CD4-positive, alpha-beta T cell (primary cell): ENCODE results near the gene ARMH3. TPM values are rescaled to one million over a fixed set of nuclear protein-coding genes. Genes with fewer than 3 reads are reported as not detected.
A peak's percentile ranks its signal among the peaks of the same experiment; 100 is the strongest.

Experiments
- ATAC-seq: fragments of 200-7000 bp; cut with Tn5 transposase; one replicate; pipeline ENCODE4 v1.10.0; 2022; ENCODE audit warnings: mild to moderate bottlenecking; ENCODE audit not compliant: poor library complexity
- CTCF ChIA-PET: fragments of 350-600 bp; sonication (Branson Sonifier 250); formaldehyde crosslinking; loops from one replicate; lab custom pipeline; 2021; ENCODE audit warnings: antibody characterized with exemption, inconsistent platforms; lab: Charles Lee
- POLR2A ChIA-PET: fragments of 350-600 bp; sonication (Branson Sonifier 250); formaldehyde crosslinking; loops from one replicate; lab custom pipeline; 2021; ENCODE audit warnings: antibody characterized with exemption, inconsistent platforms; lab: Charles Lee
- DNase-seq, 14 experiments: peaks; one replicate each; pipeline ENCODE4 v3.0.0-alpha.2; 2013 to 2020; ENCODE audit warnings: mixed read lengths in 2 of 14
- H3K27ac ChIP-seq, 2 donors: one replicate each; pipeline versions ENCODE4 v1.5.1 to v1.7.0; 2013; ENCODE audit warnings: low read length in 2 of 2, low read depth in 1 of 2, mild to moderate bottlenecking in 1 of 2
- H3K27me3 ChIP-seq, 2 experiments: 1 replicate in 1 of 2; 2 replicates in 1 of 2; pipeline versions ENCODE4 v1.6.1 to v1.7.0; 2013; ENCODE audit warnings: low read length in 2 of 2, control low read depth in 1 of 2, mild to moderate bottlenecking in 1 of 2, moderate library complexity in 1 of 2; ENCODE audit not compliant: insufficient read depth in 2 of 2, control insufficient read depth in 1 of 2
- H3K36me3 ChIP-seq: one replicate; pipeline ENCODE4 v1.6.1; 2013; ENCODE audit warnings: low read length, control low read depth; ENCODE audit not compliant: insufficient read depth
- H3K4me1 ChIP-seq: one replicate; pipeline ENCODE4 v1.6.1; 2013; ENCODE audit warnings: low read length, control low read depth; ENCODE audit not compliant: insufficient read depth
- H3K4me3 ChIP-seq: one replicate; pipeline ENCODE4 v1.5.1; 2013; ENCODE audit warnings: mild to moderate bottlenecking, low read length, moderate library complexity
- H3K9me3 ChIP-seq, 2 experiments: 1 replicate in 1 of 2; 2 replicates in 1 of 2; pipeline versions ENCODE4 v1.6.1 to v1.7.0; 2013; ENCODE audit warnings: low read length in 2 of 2, mild to moderate bottlenecking in 2 of 2, control low read depth in 1 of 2, moderate library complexity in 1 of 2; ENCODE audit not compliant: control insufficient read depth in 1 of 2, insufficient read depth in 1 of 2
- H3K27ac Mint-ChIP-seq: one replicate; pipeline ENCODE4 v1.8.0; 2020; ENCODE audit warnings: mixed read lengths
- H3K27me3 Mint-ChIP-seq: one replicate; pipeline ENCODE4 v1.8.0; 2021; ENCODE audit warnings: mixed read lengths
- H3K36me3 Mint-ChIP-seq: one replicate; pipeline ENCODE4 v1.8.0; 2021; ENCODE audit warnings: low read depth, mixed read lengths
- H3K4me1 Mint-ChIP-seq: one replicate; pipeline ENCODE4 v1.8.0; 2021; ENCODE audit warnings: low read depth, mixed read lengths
- H3K4me3 Mint-ChIP-seq: one replicate; pipeline ENCODE4 v1.8.0; 2020; ENCODE audit warnings: mild to moderate bottlenecking, mixed read lengths
- H3K9me3 Mint-ChIP-seq: one replicate; pipeline ENCODE4 v1.8.0; 2020; ENCODE audit warnings: mixed read lengths
- CTCF ChIP-seq: fragments of 200-600 bp; IDR thresholded peaks from one replicate; pipeline ENCODE4 v1.8.0; 2022; ENCODE audit warnings: antibody characterized with exemption, mild to moderate bottlenecking
- intact Hi-C, 2 experiments: fragments of 100-400 bp; cut with DNase I in 1 of 2; cut with micrococcal nuclease in 1 of 2; formaldehyde crosslinking; loops; one replicate each; pipeline versions ENCODE4 v1.15.1 to v1.9.0; 2023 to 2025; cut with DNase I, micrococcal nuclease
- total RNA-seq, 174 experiments: library from RNA in 2 of 174; stranded (reverse) in 2 of 174; gene quantifications; one replicate each; pipeline ENCODE4 v1.2.3 and lab custom pipeline; 2021 to 2026

Gene ARMH3
- total RNA-seq, 2 experiments from 2014 or later, result 17.7 to 18.9 TPM

DNA sequence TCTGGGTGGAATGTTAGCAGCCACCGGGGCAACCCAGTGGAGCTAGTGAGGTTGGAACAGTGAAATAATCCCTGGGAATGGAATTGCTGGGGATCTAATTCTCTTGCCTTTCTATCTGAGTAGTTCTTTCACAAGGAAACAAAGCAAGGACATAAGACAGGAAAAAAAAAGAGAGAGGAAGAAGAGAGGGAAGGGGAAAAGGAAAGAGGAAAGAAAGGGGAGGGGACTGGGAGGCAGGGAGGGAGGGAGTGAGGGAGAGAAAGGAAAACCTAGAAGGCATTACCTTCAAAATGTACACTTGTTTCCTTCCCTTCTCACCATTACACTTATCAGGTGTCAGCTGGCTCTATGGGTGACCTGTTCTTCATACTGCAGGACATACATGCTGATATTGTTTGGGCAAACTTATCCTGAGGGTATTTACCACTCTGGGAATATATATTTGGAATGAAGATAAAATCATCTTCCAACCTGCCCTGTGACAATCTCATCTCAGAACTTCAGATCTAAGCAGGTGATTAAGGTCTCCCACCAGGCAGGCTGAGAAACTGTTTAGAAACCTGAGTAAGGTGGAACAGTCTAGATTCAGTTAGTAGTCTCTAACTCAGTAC lies 162.4 kb downstream of the ARMH3 start:
- Mint-ChIP-seq H3K4me3 (no peak overlapping the region), H3K4me1 (no peaks in the 10 kb centered on the region), H3K27ac (no peak overlapping the region), H3K9me3 (no peaks in the 10 kb centered on the region), H3K36me3 (peaks cover 14% of the 10 kb centered on the region), H3K27me3 (no peaks in the 10 kb centered on the region)
- H3K4me3 ChIP-seq, result no peak overlapping the region
- no peak overlapping the region for H3K27ac ChIP-seq
- intact Hi-C loops, result no loop called here
- ChIA-PET CTCF (interaction anchor here (1.3 kb wide), 1 partner anchor 53 kb away, joined by 4 read pairs; no protein-coding TSS in a partner anchor), POLR2A (no interaction called here)
- DNase-seq (no peak), ATAC-seq (no peak)
- peaks cover 1% of the 10 kb centered on the region for H3K36me3 ChIP-seq
- H3K4me1 ChIP-seq, result no peaks in the 10 kb centered on the region
- H3K27me3 ChIP-seq, result no peaks in the 10 kb centered on the region
- no peak for TF ChIP-seq CTCF
- H3K9me3 ChIP-seq, result no peaks in the 10 kb centered on the region

GRCh38 chr10:101892782-101893391 lies 163.1 kb downstream of the ARMH3 start:
- no peaks in the 10 kb centered on the region for H3K4me1 ChIP-seq
- no peaks in the 10 kb centered on the region for H3K27me3 ChIP-seq
- ATAC-seq (no peak), DNase-seq (no peak)
- H3K27me3 Mint-ChIP-seq, result no peaks in the 10 kb centered on the region
- H3K36me3 Mint-ChIP-seq, result peaks cover 19% of the 10 kb centered on the region
- intact Hi-C loops, result no loop called here
- H3K27ac Mint-ChIP-seq, result no peak overlapping the region
- no peaks in the 10 kb centered on the region for H3K9me3 Mint-ChIP-seq
- CTCF ChIA-PET, result interaction anchor here (1.3 kb wide), 1 partner anchor 52 kb away, joined by 4 read pairs; no protein-coding TSS in a partner anchor
- no peak overlapping the region for H3K27ac ChIP-seq
- H3K4me3 Mint-ChIP-seq, result no peak overlapping the region
- POLR2A ChIA-PET, result no interaction called here
- H3K36me3 ChIP-seq, result peaks cover 8% of the 10 kb centered on the region
- no peak overlapping the region for H3K4me3 ChIP-seq
- H3K4me1 Mint-ChIP-seq, result no peaks in the 10 kb centered on the region
- H3K9me3 ChIP-seq, result no peaks in the 10 kb centered on the region
- TF ChIP-seq CTCF, result no peak

DNA sequence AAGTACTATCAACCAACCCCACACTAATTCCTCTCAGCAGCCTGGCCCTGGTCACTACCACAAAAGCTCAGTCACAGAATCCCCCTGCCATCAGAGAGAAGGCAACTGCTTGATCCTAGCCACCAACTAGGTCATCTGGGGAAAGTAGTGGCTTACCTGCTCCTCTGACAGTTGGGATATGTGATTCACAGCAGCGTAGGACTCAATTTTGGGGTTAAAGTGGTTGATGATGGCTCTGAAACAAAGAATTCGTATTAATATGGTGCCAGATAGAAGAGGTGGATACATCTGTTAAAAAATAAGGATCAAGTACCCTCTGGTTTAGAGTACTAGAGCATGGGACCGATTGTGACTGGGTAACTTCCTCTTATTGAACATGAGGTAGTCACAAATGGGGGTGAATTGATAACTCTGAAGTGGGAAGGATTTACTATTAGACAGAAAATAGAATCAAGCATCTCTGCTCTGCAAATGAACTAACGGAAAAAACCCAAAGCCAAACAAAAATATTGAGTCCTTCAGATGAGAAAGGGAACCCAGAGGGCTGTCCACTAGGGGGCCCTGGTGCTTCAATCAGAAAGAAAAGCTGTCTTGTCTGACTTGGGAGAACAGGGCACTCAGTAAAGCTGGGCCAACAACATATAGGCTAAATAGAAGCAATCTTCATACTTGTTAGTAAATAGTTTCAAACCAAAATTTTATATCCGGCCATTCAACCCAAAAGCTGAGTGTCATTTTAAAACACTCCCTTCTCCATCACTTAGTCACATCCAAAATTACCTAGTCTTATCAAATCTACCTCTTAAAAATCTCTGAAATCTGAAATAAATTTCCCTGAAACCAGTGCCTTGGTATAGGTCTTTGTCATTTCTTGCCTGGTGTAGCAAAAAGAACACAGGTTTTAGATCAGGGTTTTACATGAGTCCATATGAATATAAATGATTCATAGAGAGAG lies 166.4 kb downstream of the ARMH3 start:
- H3K27me3 Mint-ChIP-seq, result no peaks in the 10 kb centered on the region
- POLR2A ChIA-PET, result interaction anchor here (1.2 kb wide), 1 partner anchor 118 kb away, joined by 3 read pairs; no protein-coding TSS in a partner anchor
- CTCF ChIA-PET, result interaction anchor here (0.6 to 1.8 kb wide), 13 partner anchors 8 to 185 kb away, joined by 3 to 9 read pairs (median 4); no protein-coding TSS in a partner anchor
- no peaks in the 10 kb centered on the region for H3K4me1 Mint-ChIP-seq
- ATAC-seq (peak; percentile 56), DNase-seq (peak; percentile 42 to 74 (median 62))
- Histone ChIP-seq H3K4me3 (no peak overlapping the region), H3K36me3 (peaks cover 12% of the 10 kb centered on the region), H3K27ac (no peak overlapping the region), H3K27me3 (no peaks in the 10 kb centered on the region), H3K4me1 (no peaks in the 10 kb centered on the region), H3K9me3 (no peaks in the 10 kb centered on the region)
- H3K27ac Mint-ChIP-seq, result no peak overlapping the region
- H3K9me3 Mint-ChIP-seq, result no peaks in the 10 kb centered on the region
- intact Hi-C loops, result loop anchor here (1.0 to 10.0 kb wide), 3 partner anchors 115 to 184 kb away; no protein-coding TSS in a partner anchor
- peak; percentile 79 for TF ChIP-seq CTCF
- H3K4me3 Mint-ChIP-seq, result no peak overlapping the region
- H3K36me3 Mint-ChIP-seq, result peaks cover 36% of the 10 kb centered on the region
